Lower leg skin (tissue), 4 donors: Measurements from ENCODE around the gene SLC17A4. TPM values are rescaled to one million over a fixed set of nuclear protein-coding genes. Genes with fewer than 3 reads are reported as not detected.
"Not testable (repeated sequence)": the region's sequence is repeated elsewhere in the genome, so short reads cannot be mapped to it uniquely, and the experiment has no call there.

ENCODE experiments used
- DNase-seq, 2 donors: peaks; one replicate each; pipeline ENCODE4 v3.0.0-alpha.2; 2019; ENCODE audit warnings: low spot score in 2 of 2
- H3K4me3 ChIP-seq: fragments of 200-600 bp; sonication (generic); 2 replicates; pipeline ENCODE4 v1.5.1; 2017; ENCODE audit warnings: mild to moderate bottlenecking, low read depth; ENCODE audit not compliant: poor library complexity, severe bottlenecking
- POLR2A ChIP-seq, 2 donors: fragments of 450-650 bp; IDR thresholded peaks; one replicate each; pipeline ENCODE4 v1.6.1; 2016 to 2017; ENCODE audit warnings: antibody characterized with exemption in 2 of 2, mild to moderate bottlenecking in 1 of 2, moderate library complexity in 1 of 2
- whole genome bisulfite sequencing, 2 donors: methylation state at CpG; one replicate each; pipeline ENCODE4 v1.1.5; 2018; 5-methylcytosine and 5-hydroxymethylcytosine counted together
- intact Hi-C: fragments of 100-400 bp; cut with DNase I; formaldehyde crosslinking; loops from one replicate; pipeline ENCODE4 v1.15.0; 2023; ENCODE audit warnings: low total_unique reads
- total RNA-seq, 4 donors: library from RNA; depleted of rRNA; stranded (reverse); fragments of >200 nt; gene quantifications; one replicate each; pipeline ENCODE4 v1.1.0, GENCODE V29; 2016
- TF ChIP-seq, protein P1 (sequence below), 3 donors: fragments of 450-650 bp; IDR thresholded peaks; one replicate each; pipeline ENCODE4 v1.5.1; 2016; ENCODE audit warnings: antibody characterized with exemption in 3 of 3, mild to moderate bottlenecking in 3 of 3, moderate library complexity in 2 of 3

SLC17A4 gene
- total RNA-seq, 4 donors from 2014 or later = not detected

DNA sequence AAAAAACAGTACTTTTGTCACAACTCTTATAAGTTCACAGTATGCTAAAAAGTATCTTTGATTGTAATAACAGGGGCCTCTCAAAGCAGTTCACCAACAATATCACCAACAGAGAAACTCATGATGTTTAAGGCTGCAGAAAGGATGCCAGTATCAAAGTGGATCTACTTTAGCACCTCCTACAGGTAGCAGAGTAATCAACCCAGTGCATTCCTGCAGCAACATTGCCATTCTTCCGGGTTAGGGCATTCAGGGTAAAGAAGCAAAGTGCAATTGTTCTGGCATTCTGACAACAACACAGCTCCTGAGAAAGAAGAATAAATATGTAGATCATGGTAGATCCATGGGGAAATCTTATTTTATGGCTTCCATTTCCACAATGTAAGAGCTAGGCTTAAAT, 7.6 kb upstream of the SLC17A4 start:
- WGBS, 2 donors = 72 to 95% methylated on average over 1 of the region's 1 CpG
- intact Hi-C loops = no loop called here
- H3K4me3 ChIP-seq = no peak overlapping the region
- no peak for DNase-seq
- TF ChIP-seq POLR2A (IDR thresholded peaks at IDR 0.05) = no peak
- TF ChIP-seq, protein P1, sequence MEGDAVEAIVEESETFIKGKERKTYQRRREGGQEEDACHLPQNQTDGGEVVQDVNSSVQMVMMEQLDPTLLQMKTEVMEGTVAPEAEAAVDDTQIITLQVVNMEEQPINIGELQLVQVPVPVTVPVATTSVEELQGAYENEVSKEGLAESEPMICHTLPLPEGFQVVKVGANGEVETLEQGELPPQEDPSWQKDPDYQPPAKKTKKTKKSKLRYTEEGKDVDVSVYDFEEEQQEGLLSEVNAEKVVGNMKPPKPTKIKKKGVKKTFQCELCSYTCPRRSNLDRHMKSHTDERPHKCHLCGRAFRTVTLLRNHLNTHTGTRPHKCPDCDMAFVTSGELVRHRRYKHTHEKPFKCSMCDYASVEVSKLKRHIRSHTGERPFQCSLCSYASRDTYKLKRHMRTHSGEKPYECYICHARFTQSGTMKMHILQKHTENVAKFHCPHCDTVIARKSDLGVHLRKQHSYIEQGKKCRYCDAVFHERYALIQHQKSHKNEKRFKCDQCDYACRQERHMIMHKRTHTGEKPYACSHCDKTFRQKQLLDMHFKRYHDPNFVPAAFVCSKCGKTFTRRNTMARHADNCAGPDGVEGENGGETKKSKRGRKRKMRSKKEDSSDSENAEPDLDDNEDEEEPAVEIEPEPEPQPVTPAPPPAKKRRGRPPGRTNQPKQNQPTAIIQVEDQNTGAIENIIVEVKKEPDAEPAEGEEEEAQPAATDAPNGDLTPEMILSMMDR (IDR thresholded peaks at IDR 0.05) = no peak

DNA sequence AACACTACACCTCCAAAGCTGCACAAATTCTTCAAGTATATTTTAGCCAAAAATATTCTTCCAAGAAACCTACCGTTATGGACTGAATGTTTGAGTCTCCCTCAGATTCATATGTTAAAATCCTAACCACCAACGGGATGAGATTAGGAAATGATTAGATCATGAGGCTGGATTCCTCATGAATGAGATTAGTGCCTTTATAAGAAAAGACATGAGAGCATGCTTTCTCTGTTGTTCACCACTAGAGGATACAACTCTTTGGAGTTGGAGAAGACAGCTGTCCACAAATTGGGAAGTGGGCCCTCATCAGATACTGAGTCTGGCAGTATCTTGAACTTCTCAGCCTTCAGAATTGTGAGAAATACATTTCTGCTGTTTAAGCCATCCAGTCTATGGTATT, 7.1 kb upstream of the SLC17A4 start:
- intact Hi-C loops = no loop called here
- WGBS, 2 donors = 88% methylated on average over 2 of the region's 2 CpGs

DNA sequence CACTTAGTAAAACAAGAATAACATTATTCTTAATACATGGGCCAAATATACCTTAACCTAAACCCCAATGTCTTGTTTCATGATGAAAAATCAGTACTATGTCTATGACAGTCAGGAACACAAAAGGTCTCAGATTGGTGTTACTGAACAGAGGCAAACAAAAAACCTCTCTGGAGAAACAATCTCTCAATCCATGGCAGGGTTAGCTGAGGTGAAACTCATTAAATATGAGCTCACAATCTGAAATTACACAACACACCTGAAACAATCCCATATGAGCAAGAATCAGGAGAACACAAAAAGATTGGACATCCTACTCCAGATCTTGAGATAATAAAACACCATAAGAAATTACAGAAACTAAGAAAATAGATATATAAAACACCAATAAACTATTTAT, 6.5 kb upstream of the SLC17A4 start:
- intact Hi-C loops = no loop called here
- DNase-seq = no peak
- H3K4me3 ChIP-seq = no peak overlapping the region
- TF ChIP-seq, protein P1 (IDR thresholded peaks at IDR 0.05) = no peak
- no peak for TF ChIP-seq POLR2A (IDR thresholded peaks at IDR 0.05)

More for the DNA sequence above, 7.1 kb upstream of the SLC17A4 start:
- H3K4me3 ChIP-seq = no peak overlapping the region
- no peak for TF ChIP-seq POLR2A (IDR thresholded peaks at IDR 0.05)
- TF ChIP-seq, protein P1 (IDR thresholded peaks at IDR 0.05) = no peak
- no peak for DNase-seq

DNA sequence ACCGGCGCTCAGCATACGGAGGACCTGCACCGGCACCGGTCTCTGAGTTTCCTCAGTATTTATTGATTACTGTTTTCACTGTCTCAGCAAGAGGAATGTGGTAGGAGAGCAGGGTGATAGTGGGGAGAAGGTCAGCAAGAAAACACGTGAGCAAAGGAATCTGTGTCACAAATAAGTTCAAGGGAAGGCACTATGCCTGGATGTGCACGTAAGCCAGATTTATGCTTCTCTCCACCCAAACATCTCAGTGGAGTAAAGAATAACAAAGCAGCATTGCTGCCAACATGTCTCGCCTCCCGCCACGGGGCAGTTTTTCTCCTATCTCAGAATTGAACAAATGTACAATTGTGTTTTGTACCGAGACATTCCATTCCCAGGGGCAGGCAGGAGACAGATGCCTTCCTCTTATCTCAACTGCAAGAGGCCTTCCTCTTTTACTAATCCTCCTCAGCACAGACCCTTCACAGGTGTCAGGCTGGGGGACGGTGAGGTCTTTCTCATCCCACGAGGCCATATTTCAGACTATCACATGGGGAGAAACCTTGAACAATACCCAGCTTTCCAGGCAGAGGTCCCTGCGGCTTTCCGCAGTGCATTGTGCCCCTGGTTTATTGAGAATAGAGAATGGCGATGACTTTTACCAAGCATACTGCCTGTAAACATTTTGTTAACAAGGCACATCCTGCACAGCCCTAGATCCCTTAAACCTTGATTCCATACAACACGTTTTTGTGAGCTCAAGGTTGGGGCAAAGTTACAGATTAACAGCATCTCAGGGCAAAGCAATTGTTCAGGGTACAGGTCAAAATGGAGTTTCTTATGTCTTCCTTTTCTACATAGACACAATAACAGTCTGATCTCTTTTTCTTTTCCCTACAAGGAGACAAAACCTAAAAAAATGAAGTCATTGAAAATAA, 5.7 kb upstream of the SLC17A4 start:
- intact Hi-C loops, DNase-seq, H3K4me3 ChIP-seq: not testable (repeated sequence)
- 71 to 84% methylated on average over 17 of the region's 17 CpGs for WGBS, 2 donors

DNA sequence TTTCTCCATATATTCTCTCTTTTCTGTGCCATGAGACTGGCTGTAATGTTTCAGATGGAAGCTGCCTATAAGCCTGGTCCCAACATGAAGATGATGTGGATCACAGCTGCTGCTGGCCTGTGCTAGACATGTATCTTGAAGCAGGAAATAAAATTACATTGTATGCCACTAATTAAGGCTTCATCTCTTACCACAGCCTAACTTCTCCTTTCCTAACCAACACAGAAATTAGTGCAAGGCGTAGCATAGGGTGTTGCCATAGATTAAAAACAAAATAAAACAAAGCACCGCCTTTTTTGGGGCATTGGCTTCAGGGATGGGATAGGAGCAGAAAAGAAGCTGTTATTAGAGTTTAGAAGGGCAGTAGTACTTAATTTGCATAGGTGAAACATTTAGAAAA, 4.7 kb upstream of the SLC17A4 start:
- TF ChIP-seq, protein P1 (IDR thresholded peaks at IDR 0.05) = no peak
- no peak for TF ChIP-seq POLR2A (IDR thresholded peaks at IDR 0.05)
- intact Hi-C loops = no loop called here
- WGBS, 2 donors = 28 to 56% methylated on average over 2 of the region's 2 CpGs
- no peak overlapping the region for H3K4me3 ChIP-seq
- DNase-seq = no peak

DNA sequence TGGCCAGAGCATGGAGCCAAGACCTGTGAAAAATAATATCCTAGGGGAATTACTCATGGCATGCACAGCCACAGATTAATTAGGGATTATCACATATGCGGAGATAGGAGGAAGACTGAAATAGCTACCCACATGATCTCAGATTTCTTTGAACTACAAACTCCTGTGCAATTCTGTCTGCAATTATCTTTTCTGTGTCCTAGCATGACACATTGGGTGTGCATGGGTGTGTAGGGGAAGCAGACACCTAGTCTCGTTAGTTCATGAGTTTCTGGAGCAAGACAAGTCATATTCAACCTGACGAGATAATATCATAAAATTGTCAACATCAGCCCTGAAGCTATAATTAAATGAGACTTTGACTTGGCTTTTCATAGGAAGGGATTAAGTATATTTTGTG, 3.6 kb upstream of the SLC17A4 start:
- no peak overlapping the region for H3K4me3 ChIP-seq
- intact Hi-C loops = no loop called here
- TF ChIP-seq POLR2A (IDR thresholded peaks at IDR 0.05) = no peak
- TF ChIP-seq, protein P1 (IDR thresholded peaks at IDR 0.05) = no peak
- 25 to 39% methylated on average over 3 of the region's 3 CpGs for WGBS, 2 donors
- DNase-seq = no peak
